GM23338 (cell line): ENCODE results near the gene SCAF8. TPM values are rescaled to one million over a fixed set of nuclear protein-coding genes. Genes with fewer than 3 reads are reported as not detected.

ENCODE experiments used
- ATAC-seq: fragments of 200-7000 bp; cut with Tn5 transposase; 3 replicates; pipeline ENCODE4 v1.9.1; 2020
- DNase-seq: peaks from one replicate; pipeline ENCODE4 v3.0.0-alpha.2; 2015; ENCODE audit warnings: low spot score
- H2AFZ ChIP-seq: fragments of 200-600 bp; sonication (generic); 2 replicates; pipeline ENCODE4 v1.8.0; 2016; ENCODE audit warnings: antibody characterized with exemption, mild to moderate bottlenecking, moderate library complexity
- H3F3A ChIP-seq: fragments of 200-600 bp; sonication (generic); replicated peaks from 2 replicates; pipeline ENCODE4 v1.8.0; 2017; ENCODE audit warnings: antibody characterized with exemption, mixed run types, low read depth
- H3K27ac ChIP-seq: fragments of 200-600 bp; sonication (generic); 2 replicates; pipeline ENCODE4 v1.6.1; 2016; ENCODE audit warnings: low read depth
- H3K27me3 ChIP-seq: fragments of 200-600 bp; sonication (generic); 2 replicates; pipeline ENCODE4 v1.8.0; 2016; ENCODE audit warnings: mild to moderate bottlenecking, mixed run types, moderate library complexity; ENCODE audit not compliant: insufficient read depth
- H3K36me3 ChIP-seq: fragments of 200-600 bp; sonication (generic); 2 replicates; pipeline ENCODE4 v1.8.0; 2016; ENCODE audit warnings: mild to moderate bottlenecking; ENCODE audit not compliant: insufficient read depth
- H3K4me1 ChIP-seq: fragments of 200-600 bp; sonication (generic); 2 replicates; pipeline ENCODE4 v1.8.0; 2016; ENCODE audit warnings: mild to moderate bottlenecking, moderate library complexity; ENCODE audit not compliant: insufficient read depth
- H3K4me2 ChIP-seq: fragments of 200-600 bp; sonication (generic); 2 replicates; pipeline ENCODE4 v1.7.1; 2017; ENCODE audit warnings: mixed run types
- H3K4me3 ChIP-seq: fragments of 200-600 bp; sonication (generic); 2 replicates; pipeline ENCODE4 v1.6.1; 2016; ENCODE audit warnings: mixed run types
- H3K79me2 ChIP-seq: fragments of 200-600 bp; sonication (generic); replicated peaks from 2 replicates; pipeline ENCODE4 v1.8.0; 2017; ENCODE audit warnings: mild to moderate bottlenecking; ENCODE audit not compliant: insufficient read depth
- H3K9me2 ChIP-seq: fragments of 200-600 bp; sonication (generic); 2 replicates; pipeline ENCODE4 v1.8.0; 2017; ENCODE audit not compliant: insufficient read depth
- H4K20me1 ChIP-seq: fragments of 200-600 bp; sonication (generic); replicated peaks from 2 replicates; pipeline ENCODE4 v1.8.0; 2017; ENCODE audit warnings: mild to moderate bottlenecking; ENCODE audit not compliant: insufficient read depth
- H3K27ac Mint-ChIP-seq: 2 replicates; pipeline ENCODE4 v1.8.0; 2020; ENCODE audit warnings: inconsistent platforms, mild to moderate bottlenecking, moderate library complexity, mixed read lengths
- H3K27me3 Mint-ChIP-seq: 3 replicates; pipeline ENCODE4 v1.8.0; 2022; ENCODE audit warnings: low read depth, mild to moderate bottlenecking, moderate library complexity, mixed read lengths, inconsistent platforms; ENCODE audit not compliant: insufficient read depth, poor library complexity
- H3K36me3 Mint-ChIP-seq: 3 replicates; pipeline ENCODE4 v1.8.0; 2021; ENCODE audit warnings: low read depth, mild to moderate bottlenecking, inconsistent platforms, moderate library complexity, mixed read lengths
- H3K4me1 Mint-ChIP-seq: 3 replicates; pipeline ENCODE4 v1.8.0; 2020; ENCODE audit warnings: mild to moderate bottlenecking, inconsistent platforms, mixed read lengths
- H3K4me3 Mint-ChIP-seq: 3 replicates; pipeline ENCODE4 v1.8.0; 2021; ENCODE audit warnings: moderate library complexity, mild to moderate bottlenecking, inconsistent platforms, mixed read lengths
- H3K9me3 Mint-ChIP-seq: 3 replicates; pipeline ENCODE4 v1.8.0; 2020; ENCODE audit warnings: moderate library complexity, mild to moderate bottlenecking, inconsistent platforms, mixed read lengths
- EZH2 ChIP-seq: fragments of 200-600 bp; sonication (generic); IDR thresholded peaks from one replicate; pipeline ENCODE4 v1.8.0; 2017; ENCODE audit warnings: antibody characterized with exemption, mild to moderate bottlenecking, low read depth; ENCODE audit not compliant: unreplicated experiment
- EZH2phosphoT487 ChIP-seq: fragments of 200-600 bp; sonication (generic); IDR thresholded peaks from one replicate; pipeline ENCODE4 v1.8.1; 2018; ENCODE audit warnings: antibody characterized with exemption; ENCODE audit not compliant: unreplicated experiment
- JUNB ChIP-seq: IDR thresholded peaks from one replicate; pipeline ENCODE4 v1.6.1; 2016; ENCODE audit warnings: antibody characterized with exemption; ENCODE audit not compliant: unreplicated experiment
- NANOG ChIP-seq: IDR thresholded peaks from 2 replicates; pipeline ENCODE4 v1.6.1; 2016; ENCODE audit warnings: antibody characterized with exemption, borderline replicate concordance
- POLR2AphosphoS5 ChIP-seq: IDR thresholded peaks from 2 replicates; pipeline ENCODE4 v1.6.1; 2016; ENCODE audit warnings: antibody characterized with exemption, low read depth
- STAT1 ChIP-seq: IDR thresholded peaks from one replicate; pipeline ENCODE4 v1.6.1; 2016; ENCODE audit warnings: antibody characterized with exemption; ENCODE audit not compliant: unreplicated experiment
- ZNF114 ChIP-seq: fragments of 250-450 bp; sonication (Bioruptor Pico); IDR thresholded peaks from 2 replicates; pipeline ENCODE4 v1.5.0; 2020; ENCODE audit warnings: mild to moderate bottlenecking, moderate library complexity
- ZNF331 ChIP-seq: fragments of 250-450 bp; sonication (Bioruptor Pico); IDR thresholded peaks from 2 replicates; pipeline ENCODE4 v1.5.0; 2020; ENCODE audit warnings: low read depth, mild to moderate bottlenecking, moderate library complexity
- ZNF462 ChIP-seq: fragments of 250-450 bp; sonication (Bioruptor Pico); IDR thresholded peaks from 2 replicates; pipeline ENCODE4 v1.5.0; 2020; ENCODE audit warnings: mild to moderate bottlenecking, moderate library complexity
- polyA plus RNA-seq: library from polyadenylated mRNA; unstranded; fragments of >200 nt; fragmentation: Nextera tagmentation; extraction: Ambion mirVana; gene quantifications from 2 replicates; pipeline ENCODE4 v1.2.1, GENCODE V29; 2016
- total RNA-seq: library from RNA; depleted of rRNA; stranded (reverse); fragments of >200 nt; shearing (Covaris generic); gene quantifications from 2 replicates; pipeline ENCODE4 v1.2.3, GENCODE V29; 2014
- TF ChIP-seq, protein P1 (sequence below): IDR thresholded peaks from one replicate; pipeline ENCODE4 v1.6.1; 2018; ENCODE audit warnings: antibody characterized with exemption; ENCODE audit not compliant: unreplicated experiment
- TF ChIP-seq, protein P2 (sequence below), 2 experiments: fragments of 200-600 bp in 1 of 2; sonication (generic) in 1 of 2; conservative IDR thresholded peaks; 2 replicates each; pipeline versions ENCODE4 v1.5.1 to v1.6.1; 2016 to 2017; ENCODE audit warnings: antibody characterized with exemption in 2 of 2, low read depth in 2 of 2, mild to moderate bottlenecking in 2 of 2, moderate library complexity in 1 of 2

The SCAF8 gene
- total and polyA plus RNA-seq, 2 experiments from 2014 or later, result 13.8 to 37.9 TPM

DNA sequence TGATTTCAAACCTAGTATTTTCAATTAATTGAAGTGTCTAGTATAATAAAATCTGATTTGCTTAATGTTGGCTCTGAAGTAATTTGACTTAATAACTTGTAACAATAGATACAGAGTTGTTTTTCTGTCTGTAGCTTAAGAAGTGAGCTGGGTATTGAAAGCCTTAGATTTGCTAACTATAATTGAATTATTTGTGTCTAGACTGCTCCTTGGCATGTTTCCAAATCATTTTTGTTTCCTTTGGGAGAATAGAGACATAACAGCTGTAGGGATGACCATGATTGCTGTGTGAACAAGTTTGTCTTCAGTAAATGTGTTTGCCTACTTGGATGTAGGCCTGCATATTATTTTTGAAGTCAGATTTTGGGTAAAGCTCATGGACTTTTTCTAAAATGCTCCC lies 115.4 kb downstream of the SCAF8 start:
- TF ChIP-seq ZNF462 (CRISPR knock-in tag) (no peak), ZNF114 (CRISPR knock-in tag) (no peak), NANOG (no peak), EZH2 (no peak), EZH2phosphoT487 (no peak), ZNF331 (CRISPR knock-in tag) (no peak), POLR2AphosphoS5 (no peak), JUNB (no peak), STAT1 (no peak)
- TF ChIP-seq, protein P1, sequence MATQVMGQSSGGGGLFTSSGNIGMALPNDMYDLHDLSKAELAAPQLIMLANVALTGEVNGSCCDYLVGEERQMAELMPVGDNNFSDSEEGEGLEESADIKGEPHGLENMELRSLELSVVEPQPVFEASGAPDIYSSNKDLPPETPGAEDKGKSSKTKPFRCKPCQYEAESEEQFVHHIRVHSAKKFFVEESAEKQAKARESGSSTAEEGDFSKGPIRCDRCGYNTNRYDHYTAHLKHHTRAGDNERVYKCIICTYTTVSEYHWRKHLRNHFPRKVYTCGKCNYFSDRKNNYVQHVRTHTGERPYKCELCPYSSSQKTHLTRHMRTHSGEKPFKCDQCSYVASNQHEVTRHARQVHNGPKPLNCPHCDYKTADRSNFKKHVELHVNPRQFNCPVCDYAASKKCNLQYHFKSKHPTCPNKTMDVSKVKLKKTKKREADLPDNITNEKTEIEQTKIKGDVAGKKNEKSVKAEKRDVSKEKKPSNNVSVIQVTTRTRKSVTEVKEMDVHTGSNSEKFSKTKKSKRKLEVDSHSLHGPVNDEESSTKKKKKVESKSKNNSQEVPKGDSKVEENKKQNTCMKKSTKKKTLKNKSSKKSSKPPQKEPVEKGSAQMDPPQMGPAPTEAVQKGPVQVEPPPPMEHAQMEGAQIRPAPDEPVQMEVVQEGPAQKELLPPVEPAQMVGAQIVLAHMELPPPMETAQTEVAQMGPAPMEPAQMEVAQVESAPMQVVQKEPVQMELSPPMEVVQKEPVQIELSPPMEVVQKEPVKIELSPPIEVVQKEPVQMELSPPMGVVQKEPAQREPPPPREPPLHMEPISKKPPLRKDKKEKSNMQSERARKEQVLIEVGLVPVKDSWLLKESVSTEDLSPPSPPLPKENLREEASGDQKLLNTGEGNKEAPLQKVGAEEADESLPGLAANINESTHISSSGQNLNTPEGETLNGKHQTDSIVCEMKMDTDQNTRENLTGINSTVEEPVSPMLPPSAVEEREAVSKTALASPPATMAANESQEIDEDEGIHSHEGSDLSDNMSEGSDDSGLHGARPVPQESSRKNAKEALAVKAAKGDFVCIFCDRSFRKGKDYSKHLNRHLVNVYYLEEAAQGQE, result no peak
- TF ChIP-seq, protein P2, sequence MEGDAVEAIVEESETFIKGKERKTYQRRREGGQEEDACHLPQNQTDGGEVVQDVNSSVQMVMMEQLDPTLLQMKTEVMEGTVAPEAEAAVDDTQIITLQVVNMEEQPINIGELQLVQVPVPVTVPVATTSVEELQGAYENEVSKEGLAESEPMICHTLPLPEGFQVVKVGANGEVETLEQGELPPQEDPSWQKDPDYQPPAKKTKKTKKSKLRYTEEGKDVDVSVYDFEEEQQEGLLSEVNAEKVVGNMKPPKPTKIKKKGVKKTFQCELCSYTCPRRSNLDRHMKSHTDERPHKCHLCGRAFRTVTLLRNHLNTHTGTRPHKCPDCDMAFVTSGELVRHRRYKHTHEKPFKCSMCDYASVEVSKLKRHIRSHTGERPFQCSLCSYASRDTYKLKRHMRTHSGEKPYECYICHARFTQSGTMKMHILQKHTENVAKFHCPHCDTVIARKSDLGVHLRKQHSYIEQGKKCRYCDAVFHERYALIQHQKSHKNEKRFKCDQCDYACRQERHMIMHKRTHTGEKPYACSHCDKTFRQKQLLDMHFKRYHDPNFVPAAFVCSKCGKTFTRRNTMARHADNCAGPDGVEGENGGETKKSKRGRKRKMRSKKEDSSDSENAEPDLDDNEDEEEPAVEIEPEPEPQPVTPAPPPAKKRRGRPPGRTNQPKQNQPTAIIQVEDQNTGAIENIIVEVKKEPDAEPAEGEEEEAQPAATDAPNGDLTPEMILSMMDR (conservative IDR thresholded peaks at IDR 0.05; ENCODE audit: low read depth in 2 of 2), result no peak
- Mint-ChIP-seq H3K27me3 (peaks cover 4% of the 10 kb centered on the region), H3K36me3 (0 out of 3 replicates have a peak, but pooled peaks cover 4% of the 10 kb centered on the region), H3K4me3 (no peak overlapping the region), H3K9me3 (no peaks in the 10 kb centered on the region), H3K27ac (no peak overlapping the region), H3K4me1 (peaks cover 17% of the 10 kb centered on the region)
- ATAC-seq, result no peak
- Histone ChIP-seq H3K4me2 (no peak overlapping the region), H3K36me3 (no peaks in the 10 kb centered on the region), H3F3A (no peaks in the 10 kb centered on the region), H3K79me2 (peaks cover 81% of the 10 kb centered on the region), H4K20me1 (peaks cover 2% of the 10 kb centered on the region; the same call in 1 of the 2 replicates), H3K27me3 (no peaks in the 10 kb centered on the region), H3K4me1 (peaks cover 5% of the 10 kb centered on the region; the same call in 1 of the 2 replicates), H2AFZ (no peak overlapping the region), H3K9me2 (no peaks in the 10 kb centered on the region), H3K4me3 (no peak overlapping the region), H3K27ac (no peak overlapping the region)
- DNase-seq, result no peak
